HepG2 (cell line): ENCODE measurements around the gene YEATS2. TPM values are rescaled to one million over a fixed set of nuclear protein-coding genes. Genes with fewer than 3 reads are reported as not detected.

Experiments used
- ATAC-seq: fragments of 200-7000 bp; cut with Tn5 transposase; 3 replicates; pipeline ENCODE4 v1.9.1; 2020; ENCODE audit warnings: mild to moderate bottlenecking, moderate library complexity
- BruUV-seq: library from RNA; stranded (reverse); fragments of 400-500 nt; replicated peaks from 2 replicates; lab custom pipeline; 2021; lab: Mats Ljungman, UMichigan
- CTCF ChIA-PET: fragments of 300-600 bp; formaldehyde crosslinking; extraction: SDS; loops from one replicate; lab custom pipeline; 2021; ENCODE audit warnings: low total read pairs, inconsistent platforms, low intra/inter-chr PET ratio; lab: Yijun Ruan, JAX
- POLR2A ChIA-PET: fragments of 350-600 bp; sonication (Branson Sonifier 250); formaldehyde crosslinking; loops from one replicate; lab custom pipeline; 2020; ENCODE audit warnings: antibody characterized with exemption, inconsistent platforms; lab: Yijun Ruan, JAX
- DNase-seq: peaks from one replicate; pipeline ENCODE4 v3.0.0-alpha.2; 2015; ENCODE audit warnings: low spot score
- FAIRE-seq: peaks from 3 replicates; lab custom pipeline; 2011; peaks lifted over from hg19 to GRCh38; lab: Jason Lieb, UNC
- H2AFZ ChIP-seq: one replicate; pipeline ENCODE4 v1.6.1; 2011; ENCODE audit warnings: low read length, inconsistent platforms
- H3K27ac ChIP-seq: fragments of 300-600 bp; 3 replicates; pipeline ENCODE4 v1.8.0; 2011; ENCODE audit warnings: mixed run types, mild to moderate bottlenecking, mixed read lengths, low read length, inconsistent platforms; ENCODE audit not compliant: insufficient read depth; ENCODE audit errors: extremely low read length
- H3K27me3 ChIP-seq, 2 experiments: fragments of 200-600 bp in 1 of 2; 2 replicates in 1 of 2; 3 replicates in 1 of 2; pipeline versions ENCODE4 v1.6.0 to v1.8.0; 2011; ENCODE audit warnings: low read length in 2 of 2, mild to moderate bottlenecking in 2 of 2, moderate library complexity in 2 of 2, inconsistent platforms in 1 of 2; ENCODE audit not compliant: insufficient read depth in 2 of 2, control insufficient read depth in 1 of 2
- H3K36me3 ChIP-seq, 2 experiments: fragments of 200-600 bp in 1 of 2; replicated peaks in 1 of 2; 2 replicates in 1 of 2; 3 replicates in 1 of 2; pipeline versions ENCODE4 v1.5.1 to v1.8.0; 2011; ENCODE audit warnings: low read length in 2 of 2, inconsistent platforms in 1 of 2; ENCODE audit not compliant: insufficient read depth in 2 of 2, control insufficient read depth in 1 of 2
- H3K4me1 ChIP-seq: 2 replicates; pipeline ENCODE4 v1.5.1; 2012; ENCODE audit warnings: low read length, inconsistent platforms; ENCODE audit not compliant: insufficient read depth
- H3K4me2 ChIP-seq: 2 replicates; pipeline ENCODE4 v1.6.0; 2011; ENCODE audit warnings: low read depth, low read length, inconsistent platforms
- H3K4me3 ChIP-seq, 3 experiments: fragments of 200-600 bp in 1 of 3; sonication (generic), shearing (Covaris generic) in 1 of 3; replicated peaks in 1 of 3; 2 replicates each; pipeline ENCODE4 v1.5.1; 2011 to 2016; ENCODE audit warnings: low read length in 3 of 3, inconsistent platforms in 2 of 3, low read depth in 2 of 3, mild to moderate bottlenecking in 2 of 3, control low read depth in 1 of 3, mixed read lengths in 1 of 3; ENCODE audit not compliant: insufficient read depth in 1 of 3
- H3K79me2 ChIP-seq: one replicate; pipeline ENCODE4 v1.6.1; 2011; ENCODE audit warnings: low read length, inconsistent platforms; ENCODE audit not compliant: insufficient read depth
- H3K9ac ChIP-seq: 2 replicates; pipeline ENCODE4 v1.6.0; 2011; ENCODE audit warnings: mild to moderate bottlenecking, low read depth, low read length, inconsistent platforms; ENCODE audit not compliant: insufficient read depth
- H3K9me3 ChIP-seq: 2 replicates; pipeline ENCODE4 v1.5.1; 2012; ENCODE audit warnings: mild to moderate bottlenecking, low read length
- H4K20me1 ChIP-seq: 2 replicates; pipeline ENCODE4 v1.6.0; 2011; ENCODE audit warnings: inconsistent platforms, mild to moderate bottlenecking, low read length, moderate library complexity; ENCODE audit not compliant: insufficient read depth
- AFF4 ChIP-seq: sonication (generic); formaldehyde crosslinking; IDR thresholded peaks from 2 replicates; pipeline ENCODE4 v1.4.0; 2020; ENCODE audit warnings: missing genetic modification reagents
- AGO1 ChIP-seq: fragments of 200-400 bp; formaldehyde crosslinking; IDR thresholded peaks from 2 replicates; pipeline ENCODE4 v1.6.1; 2017; ENCODE audit warnings: mild to moderate bottlenecking, low read depth, low read length, moderate library complexity; ENCODE audit not compliant: poor library complexity, severe bottlenecking
- ATF5 ChIP-seq: sonication (generic); formaldehyde crosslinking; IDR thresholded peaks from 2 replicates; pipeline ENCODE4 v1.4.0; 2020; ENCODE audit warnings: mild to moderate bottlenecking, low read depth, missing genetic modification reagents
- MTA1 ChIP-seq: sonication (generic); formaldehyde crosslinking; IDR thresholded peaks from 2 replicates; pipeline ENCODE4 v1.4.0; 2020; ENCODE audit warnings: missing genetic modification reagents, mild to moderate bottlenecking, borderline replicate concordance
- MZF1 ChIP-seq: sonication (generic); formaldehyde crosslinking; IDR thresholded peaks from 2 replicates; pipeline ENCODE4 v1.8.1; 2023; ENCODE audit warnings: mild to moderate bottlenecking, missing genetic modification reagents, borderline replicate concordance
- PRDM15 ChIP-seq: sonication (generic); formaldehyde crosslinking; IDR thresholded peaks from 2 replicates; pipeline ENCODE4 v1.4.0; 2020; ENCODE audit warnings: missing genetic modification reagents
- SIX1 ChIP-seq: sonication (generic); formaldehyde crosslinking; IDR thresholded peaks from 2 replicates; pipeline ENCODE4 v1.4.0; 2020; ENCODE audit warnings: missing genetic modification reagents, borderline replicate concordance
- SNRNP70 ChIP-seq: fragments of 200-400 bp; formaldehyde crosslinking; IDR thresholded peaks from 2 replicates; pipeline ENCODE4 v1.6.1; 2017; ENCODE audit warnings: mild to moderate bottlenecking, low read depth, low read length, moderate library complexity
- ZBTB21 ChIP-seq: sonication (generic); formaldehyde crosslinking; IDR thresholded peaks from 2 replicates; pipeline ENCODE4 v1.4.0; 2020; ENCODE audit warnings: missing genetic modification reagents
- ZNF337 ChIP-seq: sonication (generic); formaldehyde crosslinking; IDR thresholded peaks from 2 replicates; pipeline ENCODE4 v1.5.1; 2020; ENCODE audit warnings: missing genetic modification reagents, low read depth, mild to moderate bottlenecking, borderline replicate concordance
- ZNF550 ChIP-seq: sonication (generic); formaldehyde crosslinking; IDR thresholded peaks from 2 replicates; pipeline ENCODE4 v1.4.0; 2020; ENCODE audit warnings: mild to moderate bottlenecking, missing genetic modification reagents, borderline replicate concordance
- ZNF747 ChIP-seq: sonication (generic); formaldehyde crosslinking; IDR thresholded peaks from 2 replicates; pipeline ENCODE4 v1.8.1; 2023; ENCODE audit warnings: missing genetic modification reagents, mild to moderate bottlenecking, borderline replicate concordance
- WGBS: methylation state at CpG from one replicate; pipeline ENCODE4 v1.1.6; 2017; ENCODE audit warnings: low lambda C conversion rate; 5-methylcytosine and 5-hydroxymethylcytosine counted together
- in situ Hi-C: cut with HindIII; loops from 2 replicates; pipeline ENCODE4 v1.10.0; 2017; ENCODE audit warnings: low pct_unique_long_range_greater_than_20kb; ENCODE audit not compliant: extremely low pct_ligation_motif_present
- intact Hi-C: fragments of 100-400 bp; cut with micrococcal nuclease; formaldehyde crosslinking; loops from one replicate; pipeline ENCODE4 v1.10.0; 2022; ENCODE audit not compliant: unreplicated experiment
- polyA plus RNA-seq, 8 experiments: library from polyadenylated mRNA; depleted of rRNA in 3 of 8; stranded (reverse) in 7 of 8; unstranded in 1 of 8; fragments of >200 nt; fragmentation: Illumina TruSeq in 4 of 8; extraction: Trizol in 4 of 8; gene quantifications; 2 replicates each; pipeline versions ENCODE4 v1.2.1 to v1.2.3, GENCODE V29; 2011 to 2016; ENCODE audit warnings: low read depth in 4 of 8, missing spikeins in 1 of 8, mixed read lengths in 1 of 8; ENCODE audit not compliant: insufficient read depth in 1 of 8
- total RNA-seq, 5 experiments: library from RNA; depleted of rRNA; stranded (reverse); fragments of >200 nt; fragmentation: Illumina TruSeq; extraction: Trizol; gene quantifications; 2 replicates each; pipeline ENCODE4 v1.2.3, GENCODE V29; 2016; ENCODE audit warnings: low read depth in 1 of 5

Gene YEATS2
- total and polyA plus RNA-seq, 2 of the 13 experiments (the other 11 are each of a cell fraction or from before 2014, with no cell fraction given), result 18.6 to 33.7 TPM

- Histone ChIP-seq H3K9ac (no peak overlapping the region), H3K4me3 (no peak overlapping the region), H3K4me2 (no peak overlapping the region), H3K79me2 (no peaks in the 10 kb centered on the region), H3K27ac (no peak overlapping the region), H4K20me1 (no peaks in the 10 kb centered on the region), H3K36me3 (peaks cover 34 to 71% of the 10 kb centered on the region in 2 experiments), H3K27me3 (no peaks in the 10 kb centered on the region), H2AFZ (no peak overlapping the region), H3K4me1 (no peaks in the 10 kb centered on the region; the same call in 1 of the 2 replicates), H3K9me3 (no peaks in the 10 kb centered on the region)
- intact Hi-C loops, result no loop called here
- POLR2A ChIA-PET, result no interaction called here
- no TSS peak for BruUV-seq
- CTCF ChIA-PET, result no interaction called here
- whole genome bisulfite sequencing, result 97% methylated on average over 11 of the region's 11 CpGs
- in situ Hi-C loops, result no loop called here
- DNase-seq (no peak), FAIRE-seq (no peak), ATAC-seq (no peak)
- TF ChIP-seq MZF1 (CRISPR knock-in tag) (no peak), ZNF550 (CRISPR knock-in tag) (no peak), PRDM15 (CRISPR knock-in tag) (no peak), AGO1 (no peak), ZNF337 (CRISPR knock-in tag) (no peak), SIX1 (CRISPR knock-in tag) (no peak), AFF4 (CRISPR knock-in tag) (no peak), ATF5 (CRISPR knock-in tag) (no peak), MTA1 (CRISPR knock-in tag) (no peak), SNRNP70 (no peak), ZBTB21 (CRISPR knock-in tag) (no peak), ZNF747 (CRISPR knock-in tag) (no peak)
Measured at GRCh38 chr3:183808355-183808754, 110.8 kb downstream of the YEATS2 start.
